GM12891 (cell line): ENCODE measurements around the gene FOXN4.

Experiments
- POLR2A ChIP-seq: IDR thresholded peaks from 2 replicates; pipeline ENCODE4 v1.6.1; 2011; ENCODE audit warnings: low read depth, low read length, control low read depth
- POLR2AphosphoS5 ChIP-seq: IDR thresholded peaks from 2 replicates; pipeline ENCODE4 v1.6.1; 2011; ENCODE audit warnings: low read depth, low read length, control low read depth
- POU2F2 ChIP-seq: IDR thresholded peaks from 2 replicates; pipeline ENCODE4 v1.6.1; 2011; ENCODE audit warnings: low read depth, mild to moderate bottlenecking, control low read depth, low read length, moderate library complexity
- SPI1 ChIP-seq: IDR thresholded peaks from 2 replicates; pipeline ENCODE4 v1.6.1; 2011; ENCODE audit warnings: low read depth, low read length, control low read depth
- TAF1 ChIP-seq: IDR thresholded peaks from 2 replicates; pipeline ENCODE4 v1.6.1; 2011; ENCODE audit warnings: low read depth, low read length, control low read depth

DNA sequence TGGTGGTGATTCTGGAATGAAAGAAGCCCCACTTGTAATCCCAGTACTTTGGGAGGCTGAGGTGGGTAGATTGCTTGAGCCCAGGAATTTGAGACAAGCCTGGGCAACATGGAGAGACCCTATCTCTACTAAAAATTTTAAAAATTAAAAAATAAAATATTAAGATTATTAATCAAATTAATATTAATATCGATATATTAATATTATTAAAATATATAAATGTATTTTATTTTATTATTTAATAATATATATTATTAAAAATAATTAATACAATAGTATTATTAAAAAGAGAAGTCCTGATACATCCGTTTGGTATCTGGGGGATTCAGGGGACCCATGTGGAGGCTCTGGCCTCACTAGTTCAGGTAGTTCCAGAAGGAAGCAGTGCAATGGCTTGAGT, 68.7 kb downstream of the FOXN4 start:
- no peak for TF ChIP-seq POLR2A
- no peak for TF ChIP-seq TAF1
- no peak for TF ChIP-seq POLR2AphosphoS5
- TF ChIP-seq POU2F2: no peak
- no peak for TF ChIP-seq SPI1
